MM.1S (cell line): ENCODE data around the gene FAM20A.
"Not testable (repeated sequence)": the region's sequence is repeated elsewhere in the genome, so short reads cannot be mapped to it uniquely, and the experiment has no call there.

ENCODE experiments used
- DNase-seq: peaks from one replicate; pipeline ENCODE4 v3.0.0-alpha.2; 2015
- H2AFZ ChIP-seq: fragments of 300-600 bp; sonication (generic); 2 replicates; pipeline ENCODE4 v1.6.0; 2016; ENCODE audit warnings: antibody characterized with exemption, low read length
- H3F3A ChIP-seq: fragments of 300-600 bp; sonication (generic); 2 replicates; pipeline ENCODE4 v1.6.1; 2016; ENCODE audit warnings: mild to moderate bottlenecking, antibody characterized with exemption, low read length, moderate library complexity, mixed read lengths; ENCODE audit not compliant: insufficient read depth
- H3K27ac ChIP-seq: fragments of 300-600 bp; sonication (generic); 2 replicates; pipeline ENCODE4 v1.5.1; 2016; ENCODE audit warnings: mild to moderate bottlenecking, low read length
- H3K27me3 ChIP-seq: fragments of 300-600 bp; sonication (generic); replicated peaks from 2 replicates; pipeline ENCODE4 v1.6.0; 2016; ENCODE audit warnings: low read length; ENCODE audit not compliant: insufficient read depth
- H3K36me3 ChIP-seq: fragments of 300-600 bp; sonication (generic); replicated peaks from 2 replicates; pipeline ENCODE4 v1.6.1; 2016; ENCODE audit warnings: mild to moderate bottlenecking, low read length, mixed read lengths; ENCODE audit not compliant: insufficient read depth
- H3K4me1 ChIP-seq: fragments of 300-600 bp; sonication (generic); 2 replicates; pipeline ENCODE4 v1.6.1; 2016; ENCODE audit warnings: low read length, mixed read lengths
- H3K4me2 ChIP-seq: fragments of 300-600 bp; sonication (generic); 2 replicates; pipeline ENCODE4 v1.6.0; 2016; ENCODE audit warnings: low read depth, low read length
- H3K4me3 ChIP-seq: fragments of 300-600 bp; sonication (generic); 2 replicates; pipeline ENCODE4 v1.5.1; 2016; ENCODE audit warnings: low read length, mixed read lengths
- H3K79me2 ChIP-seq: fragments of 300-600 bp; sonication (generic); 2 replicates; pipeline ENCODE4 v1.6.1; 2016; ENCODE audit warnings: mixed run types, low read length, mixed read lengths
- H3K9ac ChIP-seq: fragments of 300-600 bp; sonication (generic); 2 replicates; pipeline ENCODE4 v1.6.1; 2016; ENCODE audit warnings: low read length, mixed read lengths
- H3K9me2 ChIP-seq: fragments of 300-600 bp; sonication (generic); replicated peaks from 2 replicates; pipeline ENCODE4 v1.6.1; 2016; ENCODE audit warnings: mild to moderate bottlenecking, low read length, mixed read lengths; ENCODE audit not compliant: insufficient read depth
- H3K9me3 ChIP-seq: fragments of 300-600 bp; sonication (generic); replicated peaks from 2 replicates; pipeline ENCODE4 v1.6.1; 2016; ENCODE audit warnings: mild to moderate bottlenecking, low read length, mixed read lengths; ENCODE audit not compliant: insufficient read depth
- H4K20me1 ChIP-seq: fragments of 300-600 bp; sonication (generic); 2 replicates; pipeline ENCODE4 v1.6.1; 2016; ENCODE audit warnings: mild to moderate bottlenecking, low read length, moderate library complexity, mixed read lengths; ENCODE audit not compliant: insufficient read depth
- EZH2 ChIP-seq: fragments of 300-600 bp; sonication (generic); optimal IDR thresholded peaks from 2 replicates; pipeline ENCODE3; 2017; ENCODE audit warnings: low read depth, mild to moderate bottlenecking, antibody characterized with exemption, low read length, mixed read lengths
- EZH2phosphoT487 ChIP-seq: fragments of 300-600 bp; sonication (generic); IDR thresholded peaks from 2 replicates; pipeline ENCODE4 v1.6.1; 2018; ENCODE audit warnings: antibody characterized with exemption, low read length
- TF ChIP-seq, protein P1 (sequence below): fragments of 300-600 bp; sonication (generic); IDR thresholded peaks from 2 replicates; pipeline ENCODE4 v1.5.1; 2016; ENCODE audit warnings: antibody characterized with exemption, low read length, mixed read lengths

The FAM20A gene

DNA sequence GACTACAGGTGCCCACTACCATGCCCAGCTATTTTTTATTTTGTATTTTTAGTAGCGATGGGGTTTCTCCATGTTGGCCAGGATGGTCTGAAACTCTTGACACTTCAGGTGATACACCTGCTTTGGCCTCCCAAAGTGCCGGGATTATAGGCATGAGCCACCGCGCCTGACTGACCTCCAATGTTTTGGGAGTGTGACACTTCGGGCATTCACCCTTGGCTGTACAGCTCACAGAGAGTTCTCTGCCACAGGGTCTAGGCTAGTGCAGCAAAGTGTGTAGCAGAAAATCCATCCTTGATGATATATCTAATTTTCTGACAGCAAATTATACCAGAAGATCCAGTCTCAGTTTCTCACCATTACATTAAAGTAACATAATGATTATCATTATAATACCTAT, 14.1 kb downstream of the FAM20A start:
- Histone ChIP-seq H3K79me2 (no peaks in the 10 kb centered on the region), H4K20me1 (no peaks in the 10 kb centered on the region), H3K27me3 (no peaks in the 10 kb centered on the region), H3K4me2 (no peak overlapping the region), H3F3A (no peaks in the 10 kb centered on the region), H3K36me3 (no peaks in the 10 kb centered on the region), H3K27ac (no peak overlapping the region), H3K9me2 (no peaks in the 10 kb centered on the region), H3K4me1 (no peaks in the 10 kb centered on the region), H2AFZ (no peak overlapping the region), H3K9ac (no peak overlapping the region), H3K4me3 (no peak overlapping the region), H3K9me3 (no peaks in the 10 kb centered on the region)
- TF ChIP-seq EZH2 (no peak), EZH2phosphoT487 (no peak)
- TF ChIP-seq, protein P1, sequence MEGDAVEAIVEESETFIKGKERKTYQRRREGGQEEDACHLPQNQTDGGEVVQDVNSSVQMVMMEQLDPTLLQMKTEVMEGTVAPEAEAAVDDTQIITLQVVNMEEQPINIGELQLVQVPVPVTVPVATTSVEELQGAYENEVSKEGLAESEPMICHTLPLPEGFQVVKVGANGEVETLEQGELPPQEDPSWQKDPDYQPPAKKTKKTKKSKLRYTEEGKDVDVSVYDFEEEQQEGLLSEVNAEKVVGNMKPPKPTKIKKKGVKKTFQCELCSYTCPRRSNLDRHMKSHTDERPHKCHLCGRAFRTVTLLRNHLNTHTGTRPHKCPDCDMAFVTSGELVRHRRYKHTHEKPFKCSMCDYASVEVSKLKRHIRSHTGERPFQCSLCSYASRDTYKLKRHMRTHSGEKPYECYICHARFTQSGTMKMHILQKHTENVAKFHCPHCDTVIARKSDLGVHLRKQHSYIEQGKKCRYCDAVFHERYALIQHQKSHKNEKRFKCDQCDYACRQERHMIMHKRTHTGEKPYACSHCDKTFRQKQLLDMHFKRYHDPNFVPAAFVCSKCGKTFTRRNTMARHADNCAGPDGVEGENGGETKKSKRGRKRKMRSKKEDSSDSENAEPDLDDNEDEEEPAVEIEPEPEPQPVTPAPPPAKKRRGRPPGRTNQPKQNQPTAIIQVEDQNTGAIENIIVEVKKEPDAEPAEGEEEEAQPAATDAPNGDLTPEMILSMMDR, result no peak
- no peak for DNase-seq

DNA sequence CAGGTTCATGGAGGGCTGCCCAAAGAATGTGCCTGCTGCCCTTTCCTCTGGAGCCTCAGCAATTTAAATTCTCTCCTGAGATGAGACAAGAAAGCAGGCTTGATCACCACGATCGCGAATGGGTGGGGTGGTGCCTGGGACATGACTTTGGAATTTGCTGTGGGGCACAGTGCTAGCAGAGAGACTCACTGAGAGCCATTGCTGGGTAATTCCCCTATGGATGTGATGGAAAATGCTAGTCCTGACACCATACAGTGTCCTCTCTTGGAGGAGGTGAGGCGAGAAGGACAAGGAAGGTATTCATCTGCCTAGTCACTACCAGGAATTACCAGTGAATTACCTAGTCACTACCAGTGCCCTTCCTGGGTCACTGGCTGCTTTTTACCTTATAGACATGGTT, 15.5 kb downstream of the FAM20A start:
- no peaks in the 10 kb centered on the region for H4K20me1 ChIP-seq

DNA sequence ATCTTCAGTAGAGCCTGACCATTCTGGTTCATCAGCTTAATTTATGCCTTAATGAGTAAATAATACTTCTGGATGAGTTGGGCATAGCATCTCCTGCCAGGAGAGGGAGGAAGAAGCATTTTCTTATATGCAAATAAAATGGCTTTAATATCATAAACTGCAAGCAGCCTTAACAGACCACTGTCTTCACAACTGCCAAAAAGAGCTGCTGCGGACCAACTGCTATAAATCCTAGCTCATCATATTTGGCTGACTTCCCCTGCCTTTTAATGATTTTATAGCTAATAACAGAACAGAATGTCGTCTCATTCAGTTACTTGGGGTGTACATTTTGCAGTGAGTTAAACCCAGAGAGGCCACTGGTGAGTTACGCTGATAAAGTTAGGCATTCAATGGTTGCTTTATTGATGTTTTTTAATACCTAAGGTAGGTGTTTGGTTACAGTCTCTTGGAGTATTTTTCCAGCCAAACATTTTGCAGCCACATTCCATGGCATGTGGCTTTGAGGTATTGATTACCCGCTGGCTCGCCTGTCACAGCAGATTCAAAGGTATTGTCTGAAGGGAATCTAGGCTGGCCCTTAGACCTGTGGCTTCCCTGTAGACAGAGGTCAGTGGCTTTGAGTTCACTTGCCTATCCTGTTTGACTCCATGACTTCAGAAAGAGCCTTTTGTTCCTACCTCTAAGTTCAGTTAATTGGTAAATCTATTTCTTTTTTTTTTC, 16.4 kb downstream of the FAM20A start:
- no peaks in the 10 kb centered on the region for H3K27me3 ChIP-seq
- H3K9ac ChIP-seq, result no peak overlapping the region
- H3F3A ChIP-seq, result no peaks in the 10 kb centered on the region

More for the DNA sequence above, 15.5 kb downstream of the FAM20A start:
- Histone ChIP-seq H3K4me2 (no peak overlapping the region), H3K4me3 (no peak overlapping the region), H2AFZ (no peak overlapping the region), H3K27ac (no peak overlapping the region), H3K4me1 (no peaks in the 10 kb centered on the region), H3K36me3 (no peaks in the 10 kb centered on the region), H3K9me3 (no peaks in the 10 kb centered on the region), H3K27me3 (no peaks in the 10 kb centered on the region), H3K79me2 (no peaks in the 10 kb centered on the region), H3K9me2 (no peaks in the 10 kb centered on the region), H3F3A (no peaks in the 10 kb centered on the region), H3K9ac (no peak overlapping the region)
- TF ChIP-seq, protein P1, result no peak
- TF ChIP-seq EZH2 (no peak), EZH2phosphoT487 (no peak)
- no peak for DNase-seq

DNA sequence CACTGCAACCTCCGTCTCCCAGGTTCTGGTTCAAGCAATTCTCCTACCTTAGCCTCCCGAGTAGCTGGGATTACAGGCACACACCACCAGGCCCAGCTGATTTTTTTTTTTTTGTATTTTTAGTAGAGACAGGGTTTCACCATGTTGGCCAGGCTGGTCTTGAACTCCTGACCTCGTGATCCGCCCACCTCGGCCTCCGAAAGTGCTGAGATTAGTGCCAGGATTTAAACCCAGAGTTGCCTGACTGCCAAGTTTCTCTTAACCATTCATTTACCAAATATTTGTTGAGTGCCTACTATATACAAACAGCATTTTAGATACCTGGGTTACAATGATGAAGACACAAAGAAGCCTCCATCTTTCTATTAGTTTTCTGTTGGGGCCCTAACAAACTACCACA, 18.3 kb downstream of the FAM20A start:
- DNase-seq, H3K79me2 ChIP-seq, H3K4me1 ChIP-seq, H4K20me1 ChIP-seq, H2AFZ ChIP-seq, H3K9me2 ChIP-seq, H3F3A ChIP-seq, H3K9me3 ChIP-seq, H3K36me3 ChIP-seq, H3K4me3 ChIP-seq, H3K9ac ChIP-seq, H3K4me2 ChIP-seq, H3K27ac ChIP-seq, H3K27me3 ChIP-seq: not testable (repeated sequence)

More for the DNA sequence above, 16.4 kb downstream of the FAM20A start:
- no peak overlapping the region for H3K27ac ChIP-seq
- no peaks in the 10 kb centered on the region for H4K20me1 ChIP-seq
- no peaks in the 10 kb centered on the region for H3K36me3 ChIP-seq
- no peak for DNase-seq
- no peaks in the 10 kb centered on the region for H3K9me2 ChIP-seq
- H3K4me2 ChIP-seq, result no peak overlapping the region
- no peaks in the 10 kb centered on the region for H3K9me3 ChIP-seq
- TF ChIP-seq, protein P1, result no peak
- no peak for TF ChIP-seq EZH2
- no peak for TF ChIP-seq EZH2phosphoT487
- no peak overlapping the region for H3K4me3 ChIP-seq
- H3K79me2 ChIP-seq, result no peaks in the 10 kb centered on the region
- no peaks in the 10 kb centered on the region for H3K4me1 ChIP-seq
- no peak overlapping the region for H2AFZ ChIP-seq
